ENCODE results near the gene HTR3D. TPM values are rescaled to one million over a fixed set of nuclear protein-coding genes. Genes with fewer than 3 reads are reported as not detected.

HTR3D gene
- polyA plus RNA-seq, 1 of the 3 experiments (the other 2 are of a cell fraction) = not detected

GRCh38 chr3:184016169-184016570, 15.4 kb upstream of the HTR3D start (continued):
- no peak for TF ChIP-seq RXRA (IDR thresholded peaks at IDR 0.05; ENCODE audit: borderline replicate concordance, low read depth)

GRCh38 chr3:184016811-184017671, 14.5 kb upstream of the HTR3D start:
- H3K4me3 ChIP-seq (ENCODE audit: low read depth in 2 of 2, low read length in 1 of 2) = peak overlapping the region; percentile 99 to 100
- H3K4me1 ChIP-seq (ENCODE audit: control insufficient read depth in 1 of 2, insufficient read depth in 2 of 2, low read depth in 1 of 2, low read length in 1 of 2) = peaks cover 11 to 22% of the 10 kb centered on the region in 2 experiments; a peak in 3 of 4 replicates
- peaks cover 13% of the 10 kb centered on the region in 2 experiments for H3K36me3 ChIP-seq (replicated peaks in 1 of 2; ENCODE audit: control insufficient read depth in 1 of 2, insufficient read depth in 2 of 2, low read length in 1 of 2)
- no peaks in the 10 kb centered on the region for H4K20me1 ChIP-seq (ENCODE audit: insufficient read depth)
- peak; percentile 92 for DNase-seq
- peak overlapping the region; percentile 77 for H3K9ac ChIP-seq
- H2AFZ ChIP-seq (ENCODE audit: low read depth) = peak overlapping the region; percentile 100
- no peaks in the 10 kb centered on the region for H3K27me3 ChIP-seq (ENCODE audit: insufficient read depth)
- no peaks in the 10 kb centered on the region for H3K9me2 ChIP-seq
- TF ChIP-seq, protein P1, sequence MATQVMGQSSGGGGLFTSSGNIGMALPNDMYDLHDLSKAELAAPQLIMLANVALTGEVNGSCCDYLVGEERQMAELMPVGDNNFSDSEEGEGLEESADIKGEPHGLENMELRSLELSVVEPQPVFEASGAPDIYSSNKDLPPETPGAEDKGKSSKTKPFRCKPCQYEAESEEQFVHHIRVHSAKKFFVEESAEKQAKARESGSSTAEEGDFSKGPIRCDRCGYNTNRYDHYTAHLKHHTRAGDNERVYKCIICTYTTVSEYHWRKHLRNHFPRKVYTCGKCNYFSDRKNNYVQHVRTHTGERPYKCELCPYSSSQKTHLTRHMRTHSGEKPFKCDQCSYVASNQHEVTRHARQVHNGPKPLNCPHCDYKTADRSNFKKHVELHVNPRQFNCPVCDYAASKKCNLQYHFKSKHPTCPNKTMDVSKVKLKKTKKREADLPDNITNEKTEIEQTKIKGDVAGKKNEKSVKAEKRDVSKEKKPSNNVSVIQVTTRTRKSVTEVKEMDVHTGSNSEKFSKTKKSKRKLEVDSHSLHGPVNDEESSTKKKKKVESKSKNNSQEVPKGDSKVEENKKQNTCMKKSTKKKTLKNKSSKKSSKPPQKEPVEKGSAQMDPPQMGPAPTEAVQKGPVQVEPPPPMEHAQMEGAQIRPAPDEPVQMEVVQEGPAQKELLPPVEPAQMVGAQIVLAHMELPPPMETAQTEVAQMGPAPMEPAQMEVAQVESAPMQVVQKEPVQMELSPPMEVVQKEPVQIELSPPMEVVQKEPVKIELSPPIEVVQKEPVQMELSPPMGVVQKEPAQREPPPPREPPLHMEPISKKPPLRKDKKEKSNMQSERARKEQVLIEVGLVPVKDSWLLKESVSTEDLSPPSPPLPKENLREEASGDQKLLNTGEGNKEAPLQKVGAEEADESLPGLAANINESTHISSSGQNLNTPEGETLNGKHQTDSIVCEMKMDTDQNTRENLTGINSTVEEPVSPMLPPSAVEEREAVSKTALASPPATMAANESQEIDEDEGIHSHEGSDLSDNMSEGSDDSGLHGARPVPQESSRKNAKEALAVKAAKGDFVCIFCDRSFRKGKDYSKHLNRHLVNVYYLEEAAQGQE (IDR thresholded peaks at IDR 0.05; ENCODE audit: low read depth, low read length) = no peak
- TF ChIP-seq SMC3 (IDR thresholded peaks at IDR 0.05; ENCODE audit: low read depth, low read length) (peak; percentile 79), FOSL2 (IDR thresholded peaks at IDR 0.05; ENCODE audit: borderline replicate concordance, low read depth) (no peak), CTCF (IDR thresholded peaks at IDR 0.05) (peak; percentile 92), SIN3A (IDR thresholded peaks at IDR 0.05; ENCODE audit: borderline replicate concordance, low read depth, low read length) (0 out of 2 replicates have a peak, but pooled peaks have one; percentile 11), MXI1 (IDR thresholded peaks at IDR 0.05; ENCODE audit: low read depth, low read length) (peak; percentile 50; the same call in 1 of the 2 replicates), RAD21 (IDR thresholded peaks at IDR 0.05; ENCODE audit: low read length) (peak; percentile 61)
- TF ChIP-seq, protein P2, sequence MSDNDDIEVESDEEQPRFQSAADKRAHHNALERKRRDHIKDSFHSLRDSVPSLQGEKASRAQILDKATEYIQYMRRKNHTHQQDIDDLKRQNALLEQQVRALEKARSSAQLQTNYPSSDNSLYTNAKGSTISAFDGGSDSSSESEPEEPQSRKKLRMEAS (IDR thresholded peaks at IDR 0.05; ENCODE audit: low read depth) = peak; percentile 15; the same call in 1 of the 2 replicates
- TF ChIP-seq, protein P3, sequence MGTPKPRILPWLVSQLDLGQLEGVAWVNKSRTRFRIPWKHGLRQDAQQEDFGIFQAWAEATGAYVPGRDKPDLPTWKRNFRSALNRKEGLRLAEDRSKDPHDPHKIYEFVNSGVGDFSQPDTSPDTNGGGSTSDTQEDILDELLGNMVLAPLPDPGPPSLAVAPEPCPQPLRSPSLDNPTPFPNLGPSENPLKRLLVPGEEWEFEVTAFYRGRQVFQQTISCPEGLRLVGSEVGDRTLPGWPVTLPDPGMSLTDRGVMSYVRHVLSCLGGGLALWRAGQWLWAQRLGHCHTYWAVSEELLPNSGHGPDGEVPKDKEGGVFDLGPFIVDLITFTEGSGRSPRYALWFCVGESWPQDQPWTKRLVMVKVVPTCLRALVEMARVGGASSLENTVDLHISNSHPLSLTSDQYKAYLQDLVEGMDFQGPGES (IDR thresholded peaks at IDR 0.05; ENCODE audit: low read depth, low read length) = no peak
- WGBS (ENCODE audit: low lambda C conversion rate) = 20% methylated on average over 30 of the region's 57 CpGs
- H3K4me2 ChIP-seq = peak overlapping the region; percentile 93
- CTCF ChIA-PET = interaction anchor here (0.7 to 5.3 kb wide), 17 partner anchors 15 to 291 kb away, joined by 3 to 55 read pairs (median 3); partner anchors contain the start of genes EEF1AKMT4, EIF2B5 and PARL
- H3K79me2 ChIP-seq (ENCODE audit: insufficient read depth) = peaks cover 26% of the 10 kb centered on the region
- no peaks in the 10 kb centered on the region for H3K9me3 ChIP-seq
- peak overlapping the region; percentile 45 to 94; a peak in 3 of 4 replicates for H3K27ac ChIP-seq (ENCODE audit: low read depth in 2 of 2, low read length in 1 of 2)
- H3F3A ChIP-seq (replicated peaks; ENCODE audit: insufficient read depth) = no peaks in the 10 kb centered on the region
- POLR2A ChIA-PET = no interaction called here

All from SK-N-SH (cell line).